Measurements from ENCODE around the gene SIPA1L3. TPM values are rescaled to one million over a fixed set of nuclear protein-coding genes. Genes with fewer than 3 reads are reported as not detected.

Gene SIPA1L3
- total RNA-seq, 1 donor from 2014 or later, result 29.6 TPM

GRCh38 chr19:38142176-38143035 is 235.4 kb downstream of the SIPA1L3 start:
- peak; percentile 72 for DNase-seq (ENCODE audit: low spot score)
- Mint-ChIP-seq H3K27ac (ENCODE audit: unreplicated experiment) (no peak overlapping the region), H3K27me3 (ENCODE audit: unreplicated experiment) (peaks cover 1% of the 10 kb centered on the region), H3K4me3 (ENCODE audit: unreplicated experiment) (peak overlapping the region; percentile 25), H3K36me3 (ENCODE audit: low read depth, unreplicated experiment) (peaks cover 27% of the 10 kb centered on the region), H3K9me3 (ENCODE audit: unreplicated experiment) (no peaks in the 10 kb centered on the region), H3K4me1 (ENCODE audit: unreplicated experiment) (peaks cover 3% of the 10 kb centered on the region)
- peak; percentile 60 for TF ChIP-seq CTCF (IDR thresholded peaks at IDR 0.05; ENCODE audit: unreplicated experiment)

GRCh38 chr19:38143847-38144246 is 236.8 kb downstream of the SIPA1L3 start:
- Mint-ChIP-seq H3K36me3 (ENCODE audit: low read depth, unreplicated experiment) (peaks cover 23% of the 10 kb centered on the region), H3K4me1 (ENCODE audit: unreplicated experiment) (peaks cover 3% of the 10 kb centered on the region), H3K4me3 (ENCODE audit: unreplicated experiment) (no peak overlapping the region), H3K9me3 (ENCODE audit: unreplicated experiment) (no peaks in the 10 kb centered on the region), H3K27ac (ENCODE audit: unreplicated experiment) (no peak overlapping the region), H3K27me3 (ENCODE audit: unreplicated experiment) (peaks cover 1% of the 10 kb centered on the region)
- DNase-seq (ENCODE audit: low spot score), result no peak
- TF ChIP-seq CTCF (IDR thresholded peaks at IDR 0.05; ENCODE audit: unreplicated experiment), result no peak

GRCh38 chr19:38144667-38145066 is 237.7 kb downstream of the SIPA1L3 start:
- peaks cover 1% of the 10 kb centered on the region for H3K27me3 Mint-ChIP-seq (ENCODE audit: unreplicated experiment)
- no peaks in the 10 kb centered on the region for H3K9me3 Mint-ChIP-seq (ENCODE audit: unreplicated experiment)
- TF ChIP-seq CTCF (IDR thresholded peaks at IDR 0.05; ENCODE audit: unreplicated experiment), result no peak
- peaks cover 16% of the 10 kb centered on the region for H3K36me3 Mint-ChIP-seq (ENCODE audit: low read depth, unreplicated experiment)
- DNase-seq (ENCODE audit: low spot score), result no peak
- peaks cover under 1% of the 10 kb centered on the region for H3K4me1 Mint-ChIP-seq (ENCODE audit: unreplicated experiment)
- H3K27ac Mint-ChIP-seq (ENCODE audit: unreplicated experiment), result no peak overlapping the region
- H3K4me3 Mint-ChIP-seq (ENCODE audit: unreplicated experiment), result no peak overlapping the region

- no peak for TF ChIP-seq CTCF (IDR thresholded peaks at IDR 0.05; ENCODE audit: unreplicated experiment)
- no peak overlapping the region for H3K27ac Mint-ChIP-seq (ENCODE audit: unreplicated experiment)
- no peak overlapping the region for H3K4me3 Mint-ChIP-seq (ENCODE audit: unreplicated experiment)
- peaks cover 5% of the 10 kb centered on the region for H3K4me1 Mint-ChIP-seq (ENCODE audit: unreplicated experiment)
- no peak for DNase-seq (ENCODE audit: low spot score)
- peaks cover 15% of the 10 kb centered on the region for H3K36me3 Mint-ChIP-seq (ENCODE audit: low read depth, unreplicated experiment)
- H3K27me3 Mint-ChIP-seq (ENCODE audit: unreplicated experiment), result peaks cover 1% of the 10 kb centered on the region
- H3K9me3 Mint-ChIP-seq (ENCODE audit: unreplicated experiment), result no peaks in the 10 kb centered on the region
Measured at GRCh38 chr19:38145623-38146022, 238.6 kb downstream of the SIPA1L3 start.

GRCh38 chr19:38148337-38148736 is 241.3 kb downstream of the SIPA1L3 start:
- Mint-ChIP-seq H3K27ac (ENCODE audit: unreplicated experiment) (no peak overlapping the region), H3K36me3 (ENCODE audit: low read depth, unreplicated experiment) (peaks cover 19% of the 10 kb centered on the region), H3K4me3 (ENCODE audit: unreplicated experiment) (no peak overlapping the region), H3K9me3 (ENCODE audit: unreplicated experiment) (no peaks in the 10 kb centered on the region), H3K27me3 (ENCODE audit: unreplicated experiment) (no peaks in the 10 kb centered on the region), H3K4me1 (ENCODE audit: unreplicated experiment) (peaks cover 5% of the 10 kb centered on the region)
- TF ChIP-seq CTCF (IDR thresholded peaks at IDR 0.05; ENCODE audit: unreplicated experiment), result no peak
- no peak for DNase-seq (ENCODE audit: low spot score)

Data from endothelial cell (in vitro differentiated cells).